Fibroblast of mammary gland (primary cell): ENCODE results near the gene GALNT17.

Experiments used
- DNase-seq: peaks from one replicate; pipeline ENCODE4 v3.0.0-alpha.2; 2010; ENCODE audit warnings: low read depth
- H3K4me3 ChIP-seq: 2 replicates; pipeline ENCODE4 v1.5.1; 2011; ENCODE audit warnings: low read depth, mild to moderate bottlenecking, low read length, moderate library complexity; ENCODE audit not compliant: control insufficient read depth
- CTCF ChIP-seq: conservative IDR thresholded peaks from 2 replicates; pipeline ENCODE4 v1.5.1; 2011; ENCODE audit warnings: low read depth, low read length, inconsistent platforms; ENCODE audit not compliant: control insufficient read depth, insufficient read depth

GALNT17 gene

GRCh38 chr7:71227126-71227525 lies 95.2 kb downstream of the GALNT17 start:
- no peak for TF ChIP-seq CTCF
- no peak for DNase-seq
- H3K4me3 ChIP-seq: no peak overlapping the region

GRCh38 chr7:71229148-71229547 lies 97.2 kb downstream of the GALNT17 start:
- TF ChIP-seq CTCF: no peak
- H3K4me3 ChIP-seq: no peak overlapping the region
- no peak for DNase-seq

GRCh38 chr7:71229699-71230098 lies 97.8 kb downstream of the GALNT17 start:
- DNase-seq: no peak
- no peak for TF ChIP-seq CTCF
- no peak overlapping the region for H3K4me3 ChIP-seq

GRCh38 chr7:71235253-71235652 lies 103.3 kb downstream of the GALNT17 start:
- DNase-seq: no peak
- TF ChIP-seq CTCF: no peak
- no peak overlapping the region for H3K4me3 ChIP-seq

GRCh38 chr7:71236230-71237105 lies 104.5 kb downstream of the GALNT17 start:
- H3K4me3 ChIP-seq: no peak overlapping the region
- no peak for TF ChIP-seq CTCF
- DNase-seq: no peak

GRCh38 chr7:71237945-71238344 lies 106.0 kb downstream of the GALNT17 start:
- TF ChIP-seq CTCF: no peak
- no peak overlapping the region for H3K4me3 ChIP-seq
- no peak for DNase-seq
